ENCODE data around the gene KCNAB2. TPM values are rescaled to one million over a fixed set of nuclear protein-coding genes. Genes with fewer than 3 reads are reported as not detected.

Gene KCNAB2
- total RNA-seq, 1 experiment from 2014 or later = 11.0 TPM

DNA sequence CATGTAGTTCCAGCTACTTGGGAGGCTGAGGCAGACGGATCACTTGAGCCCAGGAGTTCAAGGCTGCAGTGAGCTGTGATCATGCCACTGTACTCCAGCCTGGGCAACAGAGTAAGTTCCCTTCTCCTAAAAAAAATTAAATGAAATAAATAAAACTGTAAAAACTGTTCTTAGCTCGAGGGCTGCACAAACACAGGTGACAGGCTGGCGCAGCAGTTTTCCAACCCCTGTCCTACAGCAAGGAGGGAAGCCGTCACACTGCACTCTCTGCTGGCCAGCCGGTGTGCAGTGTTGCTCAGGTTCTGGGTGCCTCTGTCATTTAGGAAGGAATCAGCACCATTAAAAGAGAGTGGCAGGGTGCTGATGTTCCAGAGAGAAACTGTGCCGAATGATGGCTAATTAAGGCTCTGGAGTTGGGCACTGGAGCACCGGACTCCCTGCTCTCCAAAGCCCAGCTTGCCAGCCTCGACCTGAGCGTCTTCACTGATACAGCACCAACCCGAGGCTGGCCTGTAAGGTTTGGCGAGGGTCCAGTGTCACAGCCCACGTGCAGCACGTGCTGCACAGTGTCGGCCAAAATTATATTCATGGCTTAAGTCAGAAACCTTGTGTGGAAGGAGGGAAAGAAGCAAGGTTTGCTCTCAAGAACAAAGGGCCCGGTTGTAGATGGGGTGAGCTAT is 26.4 kb upstream of the KCNAB2 start:
- no peaks in the 10 kb centered on the region for H3K27me3 ChIP-seq (replicated peaks; ENCODE audit: control insufficient read depth, insufficient read depth, low read length)
- H3K9me3 ChIP-seq = no peaks in the 10 kb centered on the region
- POLR2A ChIA-PET = no interaction called here
- no TSS peak for BruUV-seq (replicated peaks)
- no peaks in the 10 kb centered on the region for H3K4me1 Mint-ChIP-seq (ENCODE audit: low read depth, unreplicated experiment)
- CTCF ChIA-PET = no interaction called here
- no peak overlapping the region for H3K4me3 Mint-ChIP-seq (ENCODE audit: unreplicated experiment)
- H3K36me3 ChIP-seq (ENCODE audit: control insufficient read depth, insufficient read depth, low read length) = no peaks in the 10 kb centered on the region
- no peak for TF ChIP-seq CTCF (IDR thresholded peaks at IDR 0.05; ENCODE audit: insufficient read depth in 1 of 2, low read depth in 1 of 2, low read length in 1 of 2, severe bottlenecking in 1 of 2, unreplicated experiment in 1 of 2)
- DNase-seq = no peak
- no peak overlapping the region for H3K27ac Mint-ChIP-seq (ENCODE audit: unreplicated experiment)
- peaks cover 11% of the 10 kb centered on the region for H3K36me3 Mint-ChIP-seq (ENCODE audit: insufficient read depth, unreplicated experiment)
- H3K4me3 ChIP-seq (ENCODE audit: low read depth, low read length) = no peak overlapping the region
- H3K27me3 Mint-ChIP-seq (ENCODE audit: insufficient read depth, unreplicated experiment) = peaks cover 3% of the 10 kb centered on the region
- H3K4me1 ChIP-seq = no peaks in the 10 kb centered on the region
- intact Hi-C loops (cut with micrococcal nuclease; ENCODE audit: unreplicated experiment) = no loop called here
- peaks cover 12% of the 10 kb centered on the region for H3K9me3 Mint-ChIP-seq (ENCODE audit: unreplicated experiment)

- ChIA-PET POLR2A (no interaction called here), CTCF (no interaction called here)
- H3K4me1 ChIP-seq = peaks cover 9% of the 10 kb centered on the region
- Mint-ChIP-seq H3K4me3 (ENCODE audit: unreplicated experiment) (no peak overlapping the region), H3K27me3 (ENCODE audit: insufficient read depth, unreplicated experiment) (peaks cover 3% of the 10 kb centered on the region), H3K36me3 (ENCODE audit: insufficient read depth, unreplicated experiment) (peaks cover 6% of the 10 kb centered on the region), H3K27ac (ENCODE audit: unreplicated experiment) (no peak overlapping the region), H3K4me1 (ENCODE audit: low read depth, unreplicated experiment) (peaks cover 7% of the 10 kb centered on the region), H3K9me3 (ENCODE audit: unreplicated experiment) (peaks cover 12% of the 10 kb centered on the region)
- intact Hi-C loops (cut with micrococcal nuclease; ENCODE audit: unreplicated experiment) = no loop called here
- no TSS peak for BruUV-seq (replicated peaks)
- no peak overlapping the region for H3K4me3 ChIP-seq (ENCODE audit: low read depth, low read length)
- H3K36me3 ChIP-seq (ENCODE audit: control insufficient read depth, insufficient read depth, low read length) = no peaks in the 10 kb centered on the region
- no peak for DNase-seq
- H3K9me3 ChIP-seq = no peaks in the 10 kb centered on the region
- no peak for TF ChIP-seq CTCF (IDR thresholded peaks at IDR 0.05; ENCODE audit: insufficient read depth in 1 of 2, low read depth in 1 of 2, low read length in 1 of 2, severe bottlenecking in 1 of 2, unreplicated experiment in 1 of 2)
- no peaks in the 10 kb centered on the region for H3K27me3 ChIP-seq (replicated peaks; ENCODE audit: control insufficient read depth, insufficient read depth, low read length)
Observed at GRCh38 chr1:6022193-6022592, 23.5 kb upstream of the KCNAB2 start.

GRCh38 chr1:6023346-6023745 is 22.3 kb upstream of the KCNAB2 start:
- CTCF ChIA-PET = no interaction called here
- Histone ChIP-seq H3K27me3 (replicated peaks; ENCODE audit: control insufficient read depth, insufficient read depth, low read length) (no peaks in the 10 kb centered on the region), H3K9me3 (no peaks in the 10 kb centered on the region), H3K4me3 (ENCODE audit: low read depth, low read length) (no peak overlapping the region), H3K36me3 (ENCODE audit: control insufficient read depth, insufficient read depth, low read length) (no peaks in the 10 kb centered on the region), H3K4me1 (peaks cover 9% of the 10 kb centered on the region)
- intact Hi-C loops (cut with micrococcal nuclease; ENCODE audit: unreplicated experiment) = no loop called here
- H3K36me3 Mint-ChIP-seq (ENCODE audit: insufficient read depth, unreplicated experiment) = peaks cover 6% of the 10 kb centered on the region
- H3K27me3 Mint-ChIP-seq (ENCODE audit: insufficient read depth, unreplicated experiment) = peaks cover 3% of the 10 kb centered on the region
- no peak overlapping the region for H3K4me3 Mint-ChIP-seq (ENCODE audit: unreplicated experiment)
- TF ChIP-seq CTCF (IDR thresholded peaks at IDR 0.05; ENCODE audit: insufficient read depth in 1 of 2, low read depth in 1 of 2, low read length in 1 of 2, severe bottlenecking in 1 of 2, unreplicated experiment in 1 of 2) = no peak
- no peak overlapping the region for H3K27ac Mint-ChIP-seq (ENCODE audit: unreplicated experiment)
- no peak for DNase-seq
- peaks cover 7% of the 10 kb centered on the region for H3K4me1 Mint-ChIP-seq (ENCODE audit: low read depth, unreplicated experiment)
- POLR2A ChIA-PET = no interaction called here
- H3K9me3 Mint-ChIP-seq (ENCODE audit: unreplicated experiment) = peaks cover 12% of the 10 kb centered on the region
- BruUV-seq (replicated peaks) = no TSS peak
